SU-DHL-6 (cell line): ENCODE measurements around the gene ZXDC.

Experiments
- H2AFZ ChIP-seq: fragments of 200-600 bp; sonication (generic); 2 replicates; pipeline ENCODE4 v1.6.1; 2014; ENCODE audit warnings: low read depth, mild to moderate bottlenecking, moderate library complexity, mixed read lengths, antibody characterized with exemption, low read length; ENCODE audit not compliant: severe bottlenecking
- H3F3A ChIP-seq: fragments of 200-600 bp; shearing (Covaris generic); 2 replicates; pipeline ENCODE4 v1.6.0; 2016; ENCODE audit warnings: antibody characterized with exemption, mild to moderate bottlenecking; ENCODE audit not compliant: insufficient read depth
- H3K27ac ChIP-seq: fragments of 200-600 bp; sonication (generic); 2 replicates; pipeline ENCODE4 v1.5.1; 2016; ENCODE audit warnings: low read depth, mild to moderate bottlenecking, low read length, moderate library complexity, mixed read lengths
- H3K27me3 ChIP-seq: fragments of 200-600 bp; sonication (generic), shearing (Covaris generic); 2 replicates; pipeline ENCODE4 v1.6.0; 2014; ENCODE audit warnings: mild to moderate bottlenecking, low read length
- H3K36me3 ChIP-seq: fragments of 200-600 bp; sonication (generic); 2 replicates; pipeline ENCODE4 v1.6.1; 2014; ENCODE audit warnings: mild to moderate bottlenecking, low read length, mixed read lengths
- H3K4me2 ChIP-seq: fragments of 300-600, 200-600 bp; shearing (Covaris generic), sonication (generic); 2 replicates; pipeline ENCODE4 v1.6.0; 2014; ENCODE audit warnings: low read length, low read depth, mild to moderate bottlenecking; ENCODE audit not compliant: poor library complexity, severe bottlenecking
- H3K4me3 ChIP-seq: fragments of 200-600 bp; sonication (generic); 2 replicates; pipeline ENCODE4 v1.5.1; 2014; ENCODE audit warnings: antibody characterized with exemption, low read length, mild to moderate bottlenecking, mixed read lengths; ENCODE audit not compliant: insufficient read depth, poor library complexity, severe bottlenecking
- H3K79me2 ChIP-seq: fragments of 200-600 bp; sonication (generic); 2 replicates; pipeline ENCODE4 v1.6.1; 2014; ENCODE audit warnings: mild to moderate bottlenecking, low read length, moderate library complexity; ENCODE audit not compliant: insufficient read depth
- H3K9ac ChIP-seq: fragments of 200-600 bp; sonication (generic); 2 replicates; pipeline ENCODE4 v1.7.0; 2014; ENCODE audit warnings: mild to moderate bottlenecking, low read length
- H3K9me2 ChIP-seq: fragments of 200-600 bp; sonication (generic); replicated peaks from 2 replicates; pipeline ENCODE4 v1.6.1; 2014; ENCODE audit warnings: low read length; ENCODE audit not compliant: insufficient read depth
- H3K9me3 ChIP-seq: fragments of 200-600 bp; sonication (generic); 2 replicates; pipeline ENCODE4 v1.6.1; 2014; ENCODE audit warnings: low read length, mixed read lengths; ENCODE audit not compliant: insufficient read depth
- H4K20me1 ChIP-seq: fragments of 200-600 bp; sonication (generic); 2 replicates; pipeline ENCODE4 v1.6.1; 2014; ENCODE audit warnings: low read depth, mild to moderate bottlenecking, antibody characterized with exemption, low read length, moderate library complexity, mixed read lengths
- CTCF ChIP-seq: fragments of 200-600 bp; sonication (generic); IDR thresholded peaks from one replicate; pipeline ENCODE4 v1.5.1; 2017; ENCODE audit warnings: antibody characterized with exemption, mild to moderate bottlenecking, low read length, moderate library complexity; ENCODE audit not compliant: insufficient read depth, poor library complexity, severe bottlenecking
- EZH2phosphoT487 ChIP-seq: fragments of 200-600 bp; sonication (generic), shearing (Covaris generic); conservative IDR thresholded peaks from 2 replicates; pipeline ENCODE4 v1.6.1; 2018; ENCODE audit warnings: mild to moderate bottlenecking, antibody characterized with exemption, low read length, moderate library complexity, mixed read lengths

ZXDC gene

GRCh38 chr3:126494970-126495230, 19.2 kb upstream of the ZXDC start:
- no peak overlapping the region for H3K4me2 ChIP-seq

GRCh38 chr3:126494204-126494969, 18.7 kb upstream of the ZXDC start:
- H3K79me2 ChIP-seq: no peaks in the 10 kb centered on the region
- no peaks in the 10 kb centered on the region for H3K36me3 ChIP-seq
- no peaks in the 10 kb centered on the region for H3F3A ChIP-seq
- H3K27ac ChIP-seq: no peak overlapping the region
- no peaks in the 10 kb centered on the region for H3K9me3 ChIP-seq
- no peaks in the 10 kb centered on the region for H4K20me1 ChIP-seq
- H3K4me3 ChIP-seq: no peak overlapping the region
- no peaks in the 10 kb centered on the region for H3K9me2 ChIP-seq
- H3K4me2 ChIP-seq: no peak overlapping the region
- no peak overlapping the region for H2AFZ ChIP-seq
- TF ChIP-seq EZH2phosphoT487 (no peak), CTCF (no peak)
- H3K27me3 ChIP-seq: no peaks in the 10 kb centered on the region
- H3K9ac ChIP-seq: no peak overlapping the region

More at GRCh38 chr3:126494970-126495230, 19.2 kb upstream of the ZXDC start:
- TF ChIP-seq EZH2phosphoT487 (no peak), CTCF (no peak)
- Histone ChIP-seq H3K4me3 (no peak overlapping the region), H3K9me2 (no peaks in the 10 kb centered on the region), H3K9ac (no peak overlapping the region), H4K20me1 (no peaks in the 10 kb centered on the region), H3K79me2 (no peaks in the 10 kb centered on the region), H3K9me3 (no peaks in the 10 kb centered on the region), H3F3A (no peaks in the 10 kb centered on the region), H3K27ac (no peak overlapping the region), H2AFZ (no peak overlapping the region), H3K27me3 (no peaks in the 10 kb centered on the region), H3K36me3 (no peaks in the 10 kb centered on the region)

- H3K4me3 ChIP-seq: no peak overlapping the region
- H3K9me3 ChIP-seq: no peaks in the 10 kb centered on the region
- H3K27me3 ChIP-seq: no peaks in the 10 kb centered on the region
- no peak overlapping the region for H3K4me2 ChIP-seq
- no peaks in the 10 kb centered on the region for H3K36me3 ChIP-seq
- H3K79me2 ChIP-seq: no peaks in the 10 kb centered on the region
- H4K20me1 ChIP-seq: no peaks in the 10 kb centered on the region
- no peak overlapping the region for H3K27ac ChIP-seq
- H3K9me2 ChIP-seq: no peaks in the 10 kb centered on the region
- no peak overlapping the region for H2AFZ ChIP-seq
- no peak overlapping the region for H3K9ac ChIP-seq
- no peaks in the 10 kb centered on the region for H3F3A ChIP-seq
- TF ChIP-seq CTCF (no peak), EZH2phosphoT487 (no peak)
Measured at GRCh38 chr3:126493739-126494138, 18.0 kb upstream of the ZXDC start.
